Neural cell (in vitro differentiated cells): Measurements from ENCODE around the gene HBQ1. TPM values are rescaled to one million over a fixed set of nuclear protein-coding genes. Genes with fewer than 3 reads are reported as not detected.

Experiments used
- H2AFZ ChIP-seq: fragments of 200-600, 300-800 bp; sonication (generic), shearing (Covaris generic); 2 replicates; pipeline ENCODE4 v1.6.0; 2014; ENCODE audit warnings: low read depth, mild to moderate bottlenecking, antibody characterized with exemption, low read length, moderate library complexity
- H3F3A ChIP-seq: fragments of 200-600 bp; shearing (Covaris generic); 2 replicates; pipeline ENCODE4 v1.6.1; 2016; ENCODE audit warnings: mild to moderate bottlenecking, moderate library complexity, mixed read lengths, antibody characterized with exemption, low read length; ENCODE audit not compliant: insufficient read depth, poor library complexity, severe bottlenecking
- H3K27ac ChIP-seq: fragments of 200-600, 300-800 bp; sonication (generic), shearing (Covaris generic); 2 replicates; pipeline ENCODE4 v1.5.1; 2014; ENCODE audit warnings: mild to moderate bottlenecking, low read length, moderate library complexity
- H3K27me3 ChIP-seq: fragments of 300-800, 200-600 bp; sonication (generic), shearing (Covaris generic); 2 replicates; pipeline ENCODE4 v1.6.0; 2014; ENCODE audit warnings: mild to moderate bottlenecking, low read depth, low read length, moderate library complexity; ENCODE audit not compliant: insufficient read depth
- H3K36me3 ChIP-seq: fragments of 300-800, 200-600 bp; sonication (generic), shearing (Covaris generic); 2 replicates; pipeline ENCODE4 v1.5.1; 2014; ENCODE audit warnings: mild to moderate bottlenecking, antibody characterized with exemption, low read length, moderate library complexity; ENCODE audit not compliant: insufficient read depth
- H3K4me2 ChIP-seq: fragments of 300-800, 200-600 bp; sonication (generic), shearing (Covaris generic); 2 replicates; pipeline ENCODE4 v1.6.0; 2014; ENCODE audit warnings: mild to moderate bottlenecking, low read length
- H3K4me3 ChIP-seq: fragments of 300-800, 200-600 bp; sonication (generic), shearing (Covaris generic); 2 replicates; pipeline ENCODE4 v1.5.1; 2014; ENCODE audit warnings: mild to moderate bottlenecking, low read length, moderate library complexity
- H3K79me2 ChIP-seq: fragments of 200-600 bp; shearing (Covaris generic); replicated peaks from 2 replicates; pipeline ENCODE4 v1.6.0; 2014; ENCODE audit warnings: mild to moderate bottlenecking, low read length, moderate library complexity; ENCODE audit not compliant: insufficient read depth
- H3K9ac ChIP-seq: fragments of 300-800, 200-600 bp; sonication (generic), shearing (Covaris generic); 2 replicates; pipeline ENCODE4 v1.6.1; 2016; ENCODE audit warnings: mild to moderate bottlenecking, low read length, mixed read lengths
- H3K9me2 ChIP-seq: fragments of 200-600 bp; shearing (Covaris generic); 2 replicates; pipeline ENCODE4 v1.6.1; 2016; ENCODE audit warnings: mild to moderate bottlenecking, low read length, mixed read lengths; ENCODE audit not compliant: insufficient read depth
- H3K9me3 ChIP-seq: fragments of 200-600, 300-800 bp; sonication (generic), shearing (Covaris generic); 2 replicates; pipeline ENCODE4 v1.6.1; 2016; ENCODE audit warnings: mild to moderate bottlenecking, mixed run types, low read length, moderate library complexity, mixed read lengths
- H4K20me1 ChIP-seq: fragments of 200-600 bp; shearing (Covaris generic); 2 replicates; pipeline ENCODE4 v1.6.1; 2016; ENCODE audit warnings: mild to moderate bottlenecking, mixed run types; ENCODE audit not compliant: insufficient read depth
- CTCF ChIP-seq: fragments of 450-650 bp; IDR thresholded peaks from 2 replicates; pipeline ENCODE4 v1.5.1; 2014; ENCODE audit warnings: antibody characterized with exemption, mild to moderate bottlenecking, moderate library complexity; ENCODE audit not compliant: poor library complexity, severe bottlenecking
- EP300 ChIP-seq: fragments of 450-650 bp; conservative IDR thresholded peaks from 2 replicates; pipeline ENCODE4 v1.6.1; 2014; ENCODE audit warnings: antibody characterized with exemption, mild to moderate bottlenecking, moderate library complexity; ENCODE audit not compliant: poor library complexity, severe bottlenecking
- EZH2 ChIP-seq: fragments of 200-600, 300-800 bp; shearing (Covaris generic), sonication (generic); IDR thresholded peaks from 2 replicates; pipeline ENCODE4 v1.6.1; 2014; ENCODE audit warnings: antibody characterized with exemption, low read length, borderline replicate concordance, mild to moderate bottlenecking; ENCODE audit not compliant: insufficient read depth, poor library complexity, severe bottlenecking
- MXI1 ChIP-seq: fragments of 450-650 bp; conservative IDR thresholded peaks from 2 replicates; pipeline ENCODE4 v1.6.1; 2014; ENCODE audit warnings: antibody characterized with exemption, mild to moderate bottlenecking; ENCODE audit not compliant: poor library complexity, severe bottlenecking
- POLR2AphosphoS5 ChIP-seq: IDR thresholded peaks from 2 replicates; pipeline ENCODE4 v1.6.1; 2012
- RAD21 ChIP-seq: fragments of 450-650 bp; conservative IDR thresholded peaks from 2 replicates; pipeline ENCODE4 v1.6.1; 2014; ENCODE audit warnings: antibody characterized with exemption, mild to moderate bottlenecking, moderate library complexity
- REST ChIP-seq: IDR thresholded peaks from 2 replicates; pipeline ENCODE4 v1.6.1; 2012; ENCODE audit warnings: borderline replicate concordance
- SMC3 ChIP-seq: fragments of 450-650 bp; conservative IDR thresholded peaks from 2 replicates; pipeline ENCODE4 v1.6.1; 2014; ENCODE audit warnings: antibody characterized with exemption, mild to moderate bottlenecking, moderate library complexity; ENCODE audit not compliant: poor library complexity
- TAF1 ChIP-seq: IDR thresholded peaks from 2 replicates; pipeline ENCODE4 v1.6.1; 2012; ENCODE audit warnings: low read depth
- polyA minus RNA-seq: library from RNA; depleted of rRNA, polyadenylated mRNA; stranded (reverse); fragments of >200 nt; gene quantifications from 2 replicates; pipeline ENCODE4 v1.2.3, GENCODE V29; 2014
- polyA plus RNA-seq: library from polyadenylated mRNA; depleted of rRNA; stranded (reverse); fragments of >200 nt; gene quantifications from 2 replicates; pipeline ENCODE4 v1.2.3, GENCODE V29; 2014

Gene HBQ1
- polyA plus RNA-seq: 3.9 and 4.5 TPM in 2 replicates
- not detected in 2 replicates for polyA minus RNA-seq

GRCh38 chr16:180101-180675, at the start of gene HBQ1:
HBQ1 (plus strand) TSS chr16:180459; CDS start chr16:180487, 28 bp downstream.
- H3K4me3 ChIP-seq: peak within 1 kb of the TSS; percentile 65
- TF ChIP-seq CTCF (peak; percentile 71), SMC3 (peak; percentile 47), MXI1 (no peak), REST (no peak), POLR2AphosphoS5 (no peak), RAD21 (peak; percentile 40), EP300 (no peak)
- H3K79me2 ChIP-seq: no peaks in the 10 kb centered on the region
- H3K9me3 ChIP-seq: no peaks in the 10 kb centered on the region
- H2AFZ ChIP-seq: no peak within 1 kb of the TSS
- H3K9me2 ChIP-seq: no peaks in the 10 kb centered on the region
- peak within 1 kb of the TSS; percentile 31 for H3K9ac ChIP-seq
- H3K27me3 ChIP-seq: peaks cover 46% of the 10 kb centered on the region
- no peaks in the 10 kb centered on the region for H4K20me1 ChIP-seq
- no peak within 1 kb of the TSS for H3K27ac ChIP-seq
- no peak within 1 kb of the TSS for H3K4me2 ChIP-seq
- H3K36me3 ChIP-seq: no peaks in the 10 kb centered on the region
- H3F3A ChIP-seq: no peaks in the 10 kb centered on the region

GRCh38 chr16:130533-131173, 49.6 kb upstream of the HBQ1 start:
- Histone ChIP-seq H3K36me3 (no peaks in the 10 kb centered on the region), H3K27ac (no peak overlapping the region), H3K9ac (no peak overlapping the region), H3K4me2 (no peak overlapping the region), H4K20me1 (no peaks in the 10 kb centered on the region), H3K9me2 (no peaks in the 10 kb centered on the region), H3K79me2 (no peaks in the 10 kb centered on the region), H3F3A (no peaks in the 10 kb centered on the region), H3K9me3 (no peaks in the 10 kb centered on the region), H3K27me3 (no peaks in the 10 kb centered on the region), H2AFZ (no peak overlapping the region), H3K4me3 (no peak overlapping the region)
- TF ChIP-seq POLR2AphosphoS5: no peak
- TF ChIP-seq REST: no peak
- no peak for TF ChIP-seq TAF1
- TF ChIP-seq MXI1: no peak
- no peak for TF ChIP-seq RAD21
- TF ChIP-seq CTCF: no peak
- TF ChIP-seq EP300: no peak
- no peak for TF ChIP-seq EZH2
- no peak for TF ChIP-seq SMC3
